Gastrocnemius medialis (tissue), 4 donors: Measurements from ENCODE around the gene HS3ST4.

Experiments used
- POLR2A ChIP-seq, 2 donors: fragments of 450-650 bp; IDR thresholded peaks; one replicate each; pipeline ENCODE4 v1.6.1; 2017; ENCODE audit warnings: antibody characterized with exemption in 2 of 2, mild to moderate bottlenecking in 2 of 2, moderate library complexity in 2 of 2
- TF ChIP-seq, protein P1 (sequence below), 5 experiments: fragments of 450-650 bp in 3 of 5; fragments of 200-600 bp in 2 of 5; sonication (generic) in 2 of 5; IDR thresholded peaks in 4 of 5; conservative IDR thresholded peaks in 1 of 5; 1 replicate in 4 of 5; 2 replicates in 1 of 5; pipeline ENCODE4 v1.5.1; 2016 to 2019; ENCODE audit warnings: antibody characterized with exemption in 5 of 5, mild to moderate bottlenecking in 3 of 5, moderate library complexity in 3 of 5

- no peak for TF ChIP-seq POLR2A (IDR thresholded peaks at IDR 0.05)
- TF ChIP-seq, protein P1, sequence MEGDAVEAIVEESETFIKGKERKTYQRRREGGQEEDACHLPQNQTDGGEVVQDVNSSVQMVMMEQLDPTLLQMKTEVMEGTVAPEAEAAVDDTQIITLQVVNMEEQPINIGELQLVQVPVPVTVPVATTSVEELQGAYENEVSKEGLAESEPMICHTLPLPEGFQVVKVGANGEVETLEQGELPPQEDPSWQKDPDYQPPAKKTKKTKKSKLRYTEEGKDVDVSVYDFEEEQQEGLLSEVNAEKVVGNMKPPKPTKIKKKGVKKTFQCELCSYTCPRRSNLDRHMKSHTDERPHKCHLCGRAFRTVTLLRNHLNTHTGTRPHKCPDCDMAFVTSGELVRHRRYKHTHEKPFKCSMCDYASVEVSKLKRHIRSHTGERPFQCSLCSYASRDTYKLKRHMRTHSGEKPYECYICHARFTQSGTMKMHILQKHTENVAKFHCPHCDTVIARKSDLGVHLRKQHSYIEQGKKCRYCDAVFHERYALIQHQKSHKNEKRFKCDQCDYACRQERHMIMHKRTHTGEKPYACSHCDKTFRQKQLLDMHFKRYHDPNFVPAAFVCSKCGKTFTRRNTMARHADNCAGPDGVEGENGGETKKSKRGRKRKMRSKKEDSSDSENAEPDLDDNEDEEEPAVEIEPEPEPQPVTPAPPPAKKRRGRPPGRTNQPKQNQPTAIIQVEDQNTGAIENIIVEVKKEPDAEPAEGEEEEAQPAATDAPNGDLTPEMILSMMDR (IDR thresholded peaks at IDR 0.05 in 4 of 5, conservative IDR thresholded peaks at IDR 0.05 in 1 of 5) = no peak
Observed at GRCh38 chr16:26177438-26177837, 485.7 kb downstream of the HS3ST4 start.
